HG03571 (cell line): ENCODE measurements around the gene CYSLTR1.
"Not testable (repeated sequence)": the region's sequence is repeated elsewhere in the genome, so short reads cannot be mapped to it uniquely, and the experiment has no call there.

Source experiments
- ATAC-seq: cut with Tn5 transposase; IDR thresholded peaks from one replicate; pipeline ENCODE4 v1.9.1; 2021; ENCODE audit not compliant: unreplicated experiment

The CYSLTR1 gene

DNA sequence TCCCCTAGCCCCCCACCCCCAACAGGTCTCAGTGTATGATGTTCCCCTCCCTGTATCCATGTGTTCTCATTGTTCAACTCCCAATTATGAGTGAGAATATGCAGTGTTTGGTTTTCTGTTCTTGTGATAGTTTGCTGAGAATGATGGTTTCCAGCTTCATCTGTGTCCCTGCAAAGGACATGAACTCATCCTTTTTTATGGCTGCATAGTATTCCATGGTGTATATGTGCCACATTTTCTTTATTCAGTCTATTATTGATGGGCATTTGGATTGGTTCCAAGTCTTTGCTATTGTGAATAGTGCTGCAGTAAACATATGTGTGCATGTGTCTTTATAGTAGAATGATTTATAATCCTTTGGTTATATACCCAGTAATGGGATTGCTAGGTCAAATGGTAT lies 101.4 kb downstream of the CYSLTR1 start:
- ATAC-seq = not testable (repeated sequence)
